Large intestine (tissue), 3 donors: ENCODE results near the gene IQSEC1. TPM values are rescaled to one million over a fixed set of nuclear protein-coding genes. Genes with fewer than 3 reads are reported as not detected.

Experiments
- DNase-seq, 2 donors: peaks; one replicate each; pipeline versions ENCODE4 v3.0.0 to v3.0.0-alpha.2; 2013
- H3K27ac ChIP-seq: one replicate; pipeline ENCODE4 v1.5.1; 2013; ENCODE audit warnings: low read length
- H3K27me3 ChIP-seq: 2 replicates; pipeline ENCODE4 v1.6.1; 2013; ENCODE audit warnings: low read length; ENCODE audit not compliant: control insufficient read depth, insufficient read depth
- H3K36me3 ChIP-seq: 2 replicates; pipeline ENCODE4 v1.6.1; 2013; ENCODE audit warnings: low read length; ENCODE audit not compliant: control insufficient read depth, insufficient read depth
- H3K4me1 ChIP-seq: one replicate; pipeline ENCODE4 v1.6.1; 2013; ENCODE audit warnings: low read length; ENCODE audit not compliant: control insufficient read depth, insufficient read depth
- H3K4me3 ChIP-seq: one replicate; pipeline ENCODE4 v1.5.1; 2013; ENCODE audit warnings: low read length
- H3K9me3 ChIP-seq: one replicate; pipeline ENCODE4 v1.6.1; 2013; ENCODE audit warnings: mild to moderate bottlenecking, low read depth, low read length, moderate library complexity; ENCODE audit not compliant: control insufficient read depth
- WGBS: methylation state at CpG from one replicate; pipeline ENCODE4 v1.1.5; 2013; ENCODE audit warnings: low lambda C conversion rate; ENCODE audit not compliant: insufficient coverage; 5-methylcytosine and 5-hydroxymethylcytosine counted together
- polyA plus RNA-seq: library from polyadenylated mRNA; unstranded; fragments of 120-200 nt; gene quantifications from one replicate; pipeline ENCODE4 v1.2.1, GENCODE V29; 2013

Gene IQSEC1
- polyA plus RNA-seq, 1 donor, result 24.3 TPM

GRCh38 chr3:12935861-12936830, 137.1 kb downstream of the IQSEC1 start:
- peaks cover 8% of the 10 kb centered on the region for H3K4me1 ChIP-seq

GRCh38 chr3:12935023-12935860, 138.0 kb downstream of the IQSEC1 start:
- Histone ChIP-seq H3K9me3 (peaks cover 3% of the 10 kb centered on the region), H3K4me3 (no peak overlapping the region), H3K36me3 (peaks cover 72% of the 10 kb centered on the region), H3K27me3 (no peaks in the 10 kb centered on the region), H3K4me1 (peaks cover 8% of the 10 kb centered on the region), H3K27ac (no peak overlapping the region)
- DNase-seq, result no peak
- WGBS, result no CpG with 5 or more reads among the region's 37 CpGs

More at GRCh38 chr3:12935861-12936830, 137.1 kb downstream of the IQSEC1 start:
- Histone ChIP-seq H3K27ac (no peak overlapping the region), H3K9me3 (peaks cover 3% of the 10 kb centered on the region), H3K4me3 (no peak overlapping the region), H3K36me3 (peaks cover 73% of the 10 kb centered on the region), H3K27me3 (no peaks in the 10 kb centered on the region)
- DNase-seq, result no peak
- no CpG with 5 or more reads among the region's 67 CpGs for WGBS

GRCh38 chr3:12934431-12934830, 138.8 kb downstream of the IQSEC1 start:
- no CpG with 5 or more reads among the region's 8 CpGs for WGBS
- Histone ChIP-seq H3K27ac (peak overlapping the region; percentile 17), H3K4me1 (peaks cover 8% of the 10 kb centered on the region), H3K9me3 (peaks cover 3% of the 10 kb centered on the region), H3K4me3 (no peak overlapping the region), H3K36me3 (peaks cover 68% of the 10 kb centered on the region), H3K27me3 (no peaks in the 10 kb centered on the region)
- DNase-seq, result no peak

GRCh38 chr3:12933901-12934300, 139.3 kb downstream of the IQSEC1 start:
- H3K4me1 ChIP-seq, result peaks cover 6% of the 10 kb centered on the region
- no peak overlapping the region for H3K4me3 ChIP-seq
- peaks cover 64% of the 10 kb centered on the region for H3K36me3 ChIP-seq
- H3K9me3 ChIP-seq, result peaks cover 3% of the 10 kb centered on the region
- no peaks in the 10 kb centered on the region for H3K27me3 ChIP-seq
- DNase-seq, result no peak
- no peak overlapping the region for H3K27ac ChIP-seq
- WGBS, result no CpG with 5 or more reads among the region's 7 CpGs

GRCh38 chr3:12932754-12933153, 140.5 kb downstream of the IQSEC1 start:
- Histone ChIP-seq H3K4me3 (no peak overlapping the region), H3K36me3 (peaks cover 59% of the 10 kb centered on the region), H3K27me3 (no peaks in the 10 kb centered on the region), H3K4me1 (peaks cover 2% of the 10 kb centered on the region), H3K27ac (no peak overlapping the region), H3K9me3 (peaks cover 3% of the 10 kb centered on the region)
- WGBS, result no CpG with 5 or more reads among the region's 13 CpGs
- DNase-seq, result no peak

GRCh38 chr3:12932347-12932746, 140.9 kb downstream of the IQSEC1 start:
- peaks cover 2% of the 10 kb centered on the region for H3K4me1 ChIP-seq
- H3K27ac ChIP-seq, result no peak overlapping the region
- H3K4me3 ChIP-seq, result no peak overlapping the region
- no peaks in the 10 kb centered on the region for H3K27me3 ChIP-seq
- peaks cover 3% of the 10 kb centered on the region for H3K9me3 ChIP-seq
- no peak for DNase-seq
- WGBS, result no CpG with 5 or more reads among the region's 10 CpGs
- peaks cover 55% of the 10 kb centered on the region for H3K36me3 ChIP-seq

- DNase-seq, result no peak
- Histone ChIP-seq H3K27me3 (no peaks in the 10 kb centered on the region), H3K4me3 (no peak overlapping the region), H3K4me1 (peaks cover 2% of the 10 kb centered on the region), H3K9me3 (peaks cover 3% of the 10 kb centered on the region), H3K27ac (no peak overlapping the region), H3K36me3 (peaks cover 52% of the 10 kb centered on the region)
- no CpG with 5 or more reads among the region's 14 CpGs for WGBS
Observed at GRCh38 chr3:12931273-12931905, 141.8 kb downstream of the IQSEC1 start.

- peaks cover 2% of the 10 kb centered on the region for H3K4me1 ChIP-seq
- H3K4me3 ChIP-seq, result no peak overlapping the region
- peaks cover 50% of the 10 kb centered on the region for H3K36me3 ChIP-seq
- H3K27me3 ChIP-seq, result no peaks in the 10 kb centered on the region
- no peaks in the 10 kb centered on the region for H3K9me3 ChIP-seq
- no CpG with 5 or more reads among the region's 6 CpGs for WGBS
- DNase-seq, result no peak
- no peak overlapping the region for H3K27ac ChIP-seq
Observed at GRCh38 chr3:12929801-12930200, 143.4 kb downstream of the IQSEC1 start.

GRCh38 chr3:12926660-12927059, 146.6 kb downstream of the IQSEC1 start:
- H3K9me3 ChIP-seq, result no peaks in the 10 kb centered on the region
- H3K36me3 ChIP-seq, result peaks cover 59% of the 10 kb centered on the region
- no peaks in the 10 kb centered on the region for H3K27me3 ChIP-seq
- DNase-seq, result no peak
- H3K27ac ChIP-seq, result no peak overlapping the region
- no peak overlapping the region for H3K4me3 ChIP-seq
- H3K4me1 ChIP-seq, result no peaks in the 10 kb centered on the region
- WGBS, result 60% methylated on average over 1 of the region's 7 CpGs

GRCh38 chr3:12925648-12926047, 147.6 kb downstream of the IQSEC1 start:
- no CpG with 5 or more reads among the region's 7 CpGs for WGBS
- Histone ChIP-seq H3K9me3 (no peaks in the 10 kb centered on the region), H3K27me3 (no peaks in the 10 kb centered on the region), H3K36me3 (peaks cover 60% of the 10 kb centered on the region), H3K4me3 (no peak overlapping the region), H3K4me1 (no peaks in the 10 kb centered on the region), H3K27ac (no peak overlapping the region)
- DNase-seq, result no peak
